NCI-H128 (cell line): ENCODE results near the gene BUD13.
"Not testable (repeated sequence)": the region's sequence is repeated elsewhere in the genome, so short reads cannot be mapped to it uniquely, and the experiment has no call there.

Experiments used
- DNase-seq: peaks from one replicate; lab custom pipeline; 2025; ENCODE audit not compliant: unreplicated experiment; lab: John Stamatoyannopoulos, UW

BUD13 gene

GRCh38 chr11:116772443-116773202 is at the start of gene BUD13:
BUD13 (minus strand) TSS chr11:116772987; CDS start chr11:116772964, 23 bp downstream.
- DNase-seq, result peak; percentile 78

GRCh38 chr11:116822575-116822974 is 49.8 kb upstream of the BUD13 start:
- no peak for DNase-seq

GRCh38 chr11:116821050-116821918 is 48.5 kb upstream of the BUD13 start:
- no peak for DNase-seq

- DNase-seq, result no peak
Measured at GRCh38 chr11:116819049-116819448, 46.3 kb upstream of the BUD13 start.

GRCh38 chr11:116814502-116814901 is 41.7 kb upstream of the BUD13 start:
- DNase-seq, result no peak

GRCh38 chr11:116813781-116814471 is 41.1 kb upstream of the BUD13 start:
- no peak for DNase-seq

GRCh38 chr11:116813170-116813569 is 40.4 kb upstream of the BUD13 start:
- no peak for DNase-seq

- no peak for DNase-seq
Measured at GRCh38 chr11:116812109-116812508, 39.3 kb upstream of the BUD13 start.

GRCh38 chr11:116811194-116811593 is 38.4 kb upstream of the BUD13 start:
- DNase-seq, result no peak

GRCh38 chr11:116808262-116809175 is 35.7 kb upstream of the BUD13 start:
- no peak for DNase-seq

- no peak for DNase-seq
Measured at GRCh38 chr11:116807601-116808261, 34.9 kb upstream of the BUD13 start.

GRCh38 chr11:116804001-116804400 is 31.2 kb upstream of the BUD13 start:
- DNase-seq, result no peak

- DNase-seq, result not testable (repeated sequence)
Measured at GRCh38 chr11:116801662-116802061, 28.9 kb upstream of the BUD13 start.

- DNase-seq, result no peak
Measured at GRCh38 chr11:116800610-116801009, 27.8 kb upstream of the BUD13 start.

- DNase-seq, result no peak
Measured at GRCh38 chr11:116798368-116798767, 25.6 kb upstream of the BUD13 start.

GRCh38 chr11:116797816-116798215 is 25.0 kb upstream of the BUD13 start:
- no peak for DNase-seq

GRCh38 chr11:116796548-116796947 is 23.8 kb upstream of the BUD13 start:
- no peak for DNase-seq

GRCh38 chr11:116794851-116795250 is 22.1 kb upstream of the BUD13 start:
- DNase-seq, result no peak

- no peak for DNase-seq
Measured at GRCh38 chr11:116793772-116794097, 20.9 kb upstream of the BUD13 start.
